Fibroblast of lung (primary cell): Measurements from ENCODE around the gene RINL.

Source experiments
- CTCF ChIP-seq, 2 donors: IDR thresholded peaks in 1 of 2; conservative IDR thresholded peaks in 1 of 2; 1 replicate in 1 of 2; 2 replicates in 1 of 2; pipeline ENCODE4 v1.5.1; 2011 to 2012; ENCODE audit warnings: low read length in 2 of 2, control low read depth in 1 of 2, inconsistent platforms in 1 of 2, low read depth in 1 of 2, mild to moderate bottlenecking in 1 of 2
- EZH2 ChIP-seq: IDR thresholded peaks from 2 replicates; pipeline ENCODE4 v1.5.1; 2012; ENCODE audit warnings: low read length, control low read depth, mild to moderate bottlenecking; ENCODE audit errors: missing control alignments

GRCh38 chr19:38875656-38876395 is 2.2 kb downstream of the RINL start:
- no peak for TF ChIP-seq CTCF (conservative IDR thresholded peaks at IDR 0.05 in 1 of 2, IDR thresholded peaks at IDR 0.05 in 1 of 2; ENCODE audit: low read depth in 1 of 2, low read length in 2 of 2)
- no peak for TF ChIP-seq EZH2
